ENCODE data around the gene DLL1.

Gene DLL1

GRCh38 chr6:170248111-170248805, 42.6 kb downstream of the DLL1 start:
- TF ChIP-seq CTCF (conservative IDR thresholded peaks at IDR 0.05; ENCODE audit: low read depth), result no peak
- no peak overlapping the region for H3K27ac ChIP-seq
- POLR2A ChIA-PET (ENCODE audit: low non-redundant PET), result no interaction called here
- no peak for DNase-seq (ENCODE audit: low spot score)
- CTCF ChIA-PET, result no interaction called here

GRCh38 chr6:170247178-170247701, 43.6 kb downstream of the DLL1 start:
- CTCF ChIA-PET, result interaction anchor here (0.6 kb wide), 1 partner anchor 408 kb away, joined by 3 read pairs; no protein-coding TSS in a partner anchor
- POLR2A ChIA-PET (ENCODE audit: low non-redundant PET), result no interaction called here
- no peak for TF ChIP-seq CTCF (conservative IDR thresholded peaks at IDR 0.05; ENCODE audit: low read depth)
- no peak overlapping the region for H3K27ac ChIP-seq
- no peak for DNase-seq (ENCODE audit: low spot score)

GRCh38 chr6:170245475-170245992, 45.3 kb downstream of the DLL1 start:
- CTCF ChIA-PET, result no interaction called here
- H3K27ac ChIP-seq, result no peak overlapping the region
- DNase-seq (ENCODE audit: low spot score), result no peak
- POLR2A ChIA-PET (ENCODE audit: low non-redundant PET), result no interaction called here
- no peak for TF ChIP-seq CTCF (conservative IDR thresholded peaks at IDR 0.05; ENCODE audit: low read depth)

GRCh38 chr6:170244721-170245474, 46.0 kb downstream of the DLL1 start:
- no peak for DNase-seq (ENCODE audit: low spot score)
- CTCF ChIA-PET, result interaction anchor here (0.6 kb wide), 1 partner anchor 455 kb away, joined by 3 read pairs; no protein-coding TSS in a partner anchor
- POLR2A ChIA-PET (ENCODE audit: low non-redundant PET), result no interaction called here

GRCh38 chr6:170243791-170244291, 47.0 kb downstream of the DLL1 start:
- no peak overlapping the region for H3K27ac ChIP-seq
- no peak for TF ChIP-seq CTCF (conservative IDR thresholded peaks at IDR 0.05; ENCODE audit: low read depth)
- DNase-seq (ENCODE audit: low spot score), result no peak
- POLR2A ChIA-PET (ENCODE audit: low non-redundant PET), result no interaction called here
- CTCF ChIA-PET, result interaction anchor here (0.6 kb wide), 2 partner anchors 220 to 453 kb away, joined by 3 read pairs; no protein-coding TSS in a partner anchor

More at GRCh38 chr6:170244721-170245474, 46.0 kb downstream of the DLL1 start:
- H3K27ac ChIP-seq, result no peak overlapping the region
- TF ChIP-seq CTCF (conservative IDR thresholded peaks at IDR 0.05; ENCODE audit: low read depth), result no peak

GRCh38 chr6:170243386-170243785, 47.5 kb downstream of the DLL1 start:
- CTCF ChIA-PET, result no interaction called here
- no peak for DNase-seq (ENCODE audit: low spot score)
- TF ChIP-seq CTCF (conservative IDR thresholded peaks at IDR 0.05; ENCODE audit: low read depth), result no peak
- POLR2A ChIA-PET (ENCODE audit: low non-redundant PET), result no interaction called here
- no peak overlapping the region for H3K27ac ChIP-seq
